HEK293T (cell line): ENCODE measurements around the gene ASTN2.

ENCODE experiments used
- BHLHE40 ChIP-seq: fragments of 450-650 bp; IDR thresholded peaks from 2 replicates; pipeline ENCODE4 v1.6.1; 2016; ENCODE audit warnings: mild to moderate bottlenecking, moderate library complexity, borderline replicate concordance
- ELF4 ChIP-seq: fragments of 450-650 bp; IDR thresholded peaks from 2 replicates; pipeline ENCODE4 v1.6.1; 2017; ENCODE audit warnings: antibody characterized with exemption
- FOXA1 ChIP-seq: fragments of 450-650 bp; IDR thresholded peaks from 2 replicates; pipeline ENCODE4 v1.6.1; 2016; ENCODE audit warnings: mild to moderate bottlenecking
- FOXK2 ChIP-seq: fragments of 450-650 bp; IDR thresholded peaks from 2 replicates; pipeline ENCODE4 v1.6.1; 2016; ENCODE audit warnings: mild to moderate bottlenecking
- SUZ12 ChIP-seq: fragments of 450-650 bp; IDR thresholded peaks from 2 replicates; pipeline ENCODE4 v1.6.1; 2016; ENCODE audit warnings: mild to moderate bottlenecking
- ZNF384 ChIP-seq: fragments of 450-650 bp; IDR thresholded peaks from 2 replicates; pipeline ENCODE4 v1.6.1; 2016

- TF ChIP-seq ELF4 (no peak), FOXK2 (no peak), ZNF384 (no peak), SUZ12 (no peak), FOXA1 (no peak), BHLHE40 (no peak)
Observed at GRCh38 chr9:117387422-117387821, 27.4 kb downstream of the ASTN2 start.
